Measurements from ENCODE around the gene CASQ2. TPM values are rescaled to one million over a fixed set of nuclear protein-coding genes. Genes with fewer than 3 reads are reported as not detected.

Gene CASQ2
- total and polyA plus RNA-seq, 9 of the 15 experiments (the other 6 are each of a cell fraction or from before 2014, with no cell fraction given): not detected

DNA sequence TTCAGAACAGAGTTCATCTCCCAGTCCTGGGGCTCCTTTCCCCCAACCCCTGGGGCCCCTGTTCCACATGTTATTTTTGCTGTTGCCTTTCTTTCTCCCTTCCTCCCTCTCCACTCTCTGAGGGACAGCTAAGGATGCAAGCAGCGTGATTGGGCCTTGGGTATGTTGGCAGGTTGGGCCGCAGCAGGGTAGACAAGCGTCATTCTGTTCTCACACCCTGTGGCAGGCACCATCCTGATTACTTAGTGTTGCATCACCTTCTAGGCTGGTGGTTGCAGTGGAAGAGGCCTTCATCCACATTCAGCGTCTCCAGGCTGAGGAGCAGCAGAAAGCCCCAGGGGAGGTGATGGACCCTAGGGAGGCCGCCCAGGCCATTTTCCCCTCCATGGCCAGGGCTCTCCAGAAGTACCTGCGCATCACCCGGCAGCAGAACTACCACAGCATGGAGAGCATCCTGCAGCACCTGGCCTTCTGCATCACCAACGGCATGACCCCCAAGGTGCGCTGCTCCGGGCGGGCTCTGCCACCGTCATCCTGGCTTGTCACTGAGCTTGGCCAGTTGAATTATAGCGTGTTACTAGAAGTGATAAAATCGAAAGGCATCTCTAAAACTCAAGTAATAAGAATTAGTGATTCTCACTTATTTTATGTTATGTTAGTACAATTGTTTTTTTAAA lies 83.3 kb downstream of the CASQ2 start (continued):
- TF ChIP-seq ZSCAN32 (CRISPR knock-in tag; IDR thresholded peaks at IDR 0.05) (peak; percentile 62; the same call in 1 of the 2 replicates), ZBTB5 (IDR thresholded peaks at IDR 0.05) (no peak), HOXB6 (CRISPR knock-in tag; IDR thresholded peaks at IDR 0.05; ENCODE audit: borderline replicate concordance) (no peak), ZNF445 (CRISPR knock-in tag; IDR thresholded peaks at IDR 0.05; ENCODE audit: low read depth) (no peak), MTA3 (IDR thresholded peaks at IDR 0.05; ENCODE audit: borderline replicate concordance) (no peak), KDM4B (IDR thresholded peaks at IDR 0.05; ENCODE audit: borderline replicate concordance in 2 of 2, low read depth in 1 of 2) (no peak), ZNF133 (CRISPR knock-in tag; IDR thresholded peaks at IDR 0.05) (0 out of 2 replicates have a peak, but pooled peaks have one; percentile 57), ZNF311 (CRISPR knock-in tag; IDR thresholded peaks at IDR 0.05) (0 out of 2 replicates have a peak, but pooled peaks have one; percentile 36), NFXL1 (CRISPR knock-in tag; IDR thresholded peaks at IDR 0.05) (0 out of 2 replicates have a peak, but pooled peaks have one; percentile 29), ZNF41 (CRISPR knock-in tag; conservative IDR thresholded peaks at IDR 0.05) (peak; percentile 52; the same call in 1 of the 2 replicates), ZEB2 (IDR thresholded peaks at IDR 0.05) (no peak)
- TF ChIP-seq, protein P1, sequence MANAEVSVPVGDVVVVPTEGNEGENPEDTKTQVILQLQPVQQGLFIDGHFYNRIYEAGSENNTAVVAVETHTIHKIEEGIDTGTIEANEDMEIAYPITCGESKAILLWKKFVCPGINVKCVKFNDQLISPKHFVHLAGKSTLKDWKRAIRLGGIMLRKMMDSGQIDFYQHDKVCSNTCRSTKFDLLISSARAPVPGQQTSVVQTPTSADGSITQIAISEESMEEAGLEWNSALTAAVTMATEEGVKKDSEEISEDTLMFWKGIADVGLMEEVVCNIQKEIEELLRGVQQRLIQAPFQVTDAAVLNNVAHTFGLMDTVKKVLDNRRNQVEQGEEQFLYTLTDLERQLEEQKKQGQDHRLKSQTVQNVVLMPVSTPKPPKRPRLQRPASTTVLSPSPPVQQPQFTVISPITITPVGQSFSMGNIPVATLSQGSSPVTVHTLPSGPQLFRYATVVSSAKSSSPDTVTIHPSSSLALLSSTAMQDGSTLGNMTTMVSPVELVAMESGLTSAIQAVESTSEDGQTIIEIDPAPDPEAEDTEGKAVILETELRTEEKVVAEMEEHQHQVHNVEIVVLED (CRISPR knock-in tag; IDR thresholded peaks at IDR 0.05): 0 out of 2 replicates have a peak, but pooled peaks have one; percentile 33
- TF ChIP-seq, protein P2, sequence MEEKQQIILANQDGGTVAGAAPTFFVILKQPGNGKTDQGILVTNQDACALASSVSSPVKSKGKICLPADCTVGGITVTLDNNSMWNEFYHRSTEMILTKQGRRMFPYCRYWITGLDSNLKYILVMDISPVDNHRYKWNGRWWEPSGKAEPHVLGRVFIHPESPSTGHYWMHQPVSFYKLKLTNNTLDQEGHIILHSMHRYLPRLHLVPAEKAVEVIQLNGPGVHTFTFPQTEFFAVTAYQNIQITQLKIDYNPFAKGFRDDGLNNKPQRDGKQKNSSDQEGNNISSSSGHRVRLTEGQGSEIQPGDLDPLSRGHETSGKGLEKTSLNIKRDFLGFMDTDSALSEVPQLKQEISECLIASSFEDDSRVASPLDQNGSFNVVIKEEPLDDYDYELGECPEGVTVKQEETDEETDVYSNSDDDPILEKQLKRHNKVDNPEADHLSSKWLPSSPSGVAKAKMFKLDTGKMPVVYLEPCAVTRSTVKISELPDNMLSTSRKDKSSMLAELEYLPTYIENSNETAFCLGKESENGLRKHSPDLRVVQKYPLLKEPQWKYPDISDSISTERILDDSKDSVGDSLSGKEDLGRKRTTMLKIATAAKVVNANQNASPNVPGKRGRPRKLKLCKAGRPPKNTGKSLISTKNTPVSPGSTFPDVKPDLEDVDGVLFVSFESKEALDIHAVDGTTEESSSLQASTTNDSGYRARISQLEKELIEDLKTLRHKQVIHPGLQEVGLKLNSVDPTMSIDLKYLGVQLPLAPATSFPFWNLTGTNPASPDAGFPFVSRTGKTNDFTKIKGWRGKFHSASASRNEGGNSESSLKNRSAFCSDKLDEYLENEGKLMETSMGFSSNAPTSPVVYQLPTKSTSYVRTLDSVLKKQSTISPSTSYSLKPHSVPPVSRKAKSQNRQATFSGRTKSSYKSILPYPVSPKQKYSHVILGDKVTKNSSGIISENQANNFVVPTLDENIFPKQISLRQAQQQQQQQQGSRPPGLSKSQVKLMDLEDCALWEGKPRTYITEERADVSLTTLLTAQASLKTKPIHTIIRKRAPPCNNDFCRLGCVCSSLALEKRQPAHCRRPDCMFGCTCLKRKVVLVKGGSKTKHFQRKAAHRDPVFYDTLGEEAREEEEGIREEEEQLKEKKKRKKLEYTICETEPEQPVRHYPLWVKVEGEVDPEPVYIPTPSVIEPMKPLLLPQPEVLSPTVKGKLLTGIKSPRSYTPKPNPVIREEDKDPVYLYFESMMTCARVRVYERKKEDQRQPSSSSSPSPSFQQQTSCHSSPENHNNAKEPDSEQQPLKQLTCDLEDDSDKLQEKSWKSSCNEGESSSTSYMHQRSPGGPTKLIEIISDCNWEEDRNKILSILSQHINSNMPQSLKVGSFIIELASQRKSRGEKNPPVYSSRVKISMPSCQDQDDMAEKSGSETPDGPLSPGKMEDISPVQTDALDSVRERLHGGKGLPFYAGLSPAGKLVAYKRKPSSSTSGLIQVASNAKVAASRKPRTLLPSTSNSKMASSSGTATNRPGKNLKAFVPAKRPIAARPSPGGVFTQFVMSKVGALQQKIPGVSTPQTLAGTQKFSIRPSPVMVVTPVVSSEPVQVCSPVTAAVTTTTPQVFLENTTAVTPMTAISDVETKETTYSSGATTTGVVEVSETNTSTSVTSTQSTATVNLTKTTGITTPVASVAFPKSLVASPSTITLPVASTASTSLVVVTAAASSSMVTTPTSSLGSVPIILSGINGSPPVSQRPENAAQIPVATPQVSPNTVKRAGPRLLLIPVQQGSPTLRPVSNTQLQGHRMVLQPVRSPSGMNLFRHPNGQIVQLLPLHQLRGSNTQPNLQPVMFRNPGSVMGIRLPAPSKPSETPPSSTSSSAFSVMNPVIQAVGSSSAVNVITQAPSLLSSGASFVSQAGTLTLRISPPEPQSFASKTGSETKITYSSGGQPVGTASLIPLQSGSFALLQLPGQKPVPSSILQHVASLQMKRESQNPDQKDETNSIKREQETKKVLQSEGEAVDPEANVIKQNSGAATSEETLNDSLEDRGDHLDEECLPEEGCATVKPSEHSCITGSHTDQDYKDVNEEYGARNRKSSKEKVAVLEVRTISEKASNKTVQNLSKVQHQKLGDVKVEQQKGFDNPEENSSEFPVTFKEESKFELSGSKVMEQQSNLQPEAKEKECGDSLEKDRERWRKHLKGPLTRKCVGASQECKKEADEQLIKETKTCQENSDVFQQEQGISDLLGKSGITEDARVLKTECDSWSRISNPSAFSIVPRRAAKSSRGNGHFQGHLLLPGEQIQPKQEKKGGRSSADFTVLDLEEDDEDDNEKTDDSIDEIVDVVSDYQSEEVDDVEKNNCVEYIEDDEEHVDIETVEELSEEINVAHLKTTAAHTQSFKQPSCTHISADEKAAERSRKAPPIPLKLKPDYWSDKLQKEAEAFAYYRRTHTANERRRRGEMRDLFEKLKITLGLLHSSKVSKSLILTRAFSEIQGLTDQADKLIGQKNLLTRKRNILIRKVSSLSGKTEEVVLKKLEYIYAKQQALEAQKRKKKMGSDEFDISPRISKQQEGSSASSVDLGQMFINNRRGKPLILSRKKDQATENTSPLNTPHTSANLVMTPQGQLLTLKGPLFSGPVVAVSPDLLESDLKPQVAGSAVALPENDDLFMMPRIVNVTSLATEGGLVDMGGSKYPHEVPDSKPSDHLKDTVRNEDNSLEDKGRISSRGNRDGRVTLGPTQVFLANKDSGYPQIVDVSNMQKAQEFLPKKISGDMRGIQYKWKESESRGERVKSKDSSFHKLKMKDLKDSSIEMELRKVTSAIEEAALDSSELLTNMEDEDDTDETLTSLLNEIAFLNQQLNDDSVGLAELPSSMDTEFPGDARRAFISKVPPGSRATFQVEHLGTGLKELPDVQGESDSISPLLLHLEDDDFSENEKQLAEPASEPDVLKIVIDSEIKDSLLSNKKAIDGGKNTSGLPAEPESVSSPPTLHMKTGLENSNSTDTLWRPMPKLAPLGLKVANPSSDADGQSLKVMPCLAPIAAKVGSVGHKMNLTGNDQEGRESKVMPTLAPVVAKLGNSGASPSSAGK (IDR thresholded peaks at IDR 0.05): peak; percentile 17; the same call in 1 of the 2 replicates

All from K562 (cell line).